SK-N-SH (cell line): Measurements from ENCODE around the gene MLF2. TPM values are rescaled to one million over a fixed set of nuclear protein-coding genes. Genes with fewer than 3 reads are reported as not detected.

ENCODE experiments used
- CTCF ChIA-PET: fragments of 300-600, 350-600 bp; formaldehyde crosslinking; extraction: SDS; loops from one replicate; lab custom pipeline; 2021; lab: Yijun Ruan, JAX
- POLR2A ChIA-PET: fragments of 350-600 bp; sonication (Branson Sonifier 250); formaldehyde crosslinking; extraction: SDS; loops from one replicate; lab custom pipeline; 2020; ENCODE audit warnings: antibody characterized with exemption, inconsistent platforms; lab: Yijun Ruan, JAX
- DNase-seq: peaks from one replicate; pipeline ENCODE4 v3.0.0; 2012
- H2AFZ ChIP-seq: fragments of 200-600 bp; sonication (generic); 2 replicates; pipeline ENCODE4 v1.8.1; 2016; ENCODE audit warnings: antibody characterized with exemption, mild to moderate bottlenecking, low read depth
- H3F3A ChIP-seq: fragments of 200-600 bp; sonication (generic); replicated peaks from 2 replicates; pipeline ENCODE3; 2016; ENCODE audit warnings: antibody characterized with exemption, mild to moderate bottlenecking; ENCODE audit not compliant: insufficient read depth
- H3K27ac ChIP-seq, 2 experiments: fragments of 200-500 bp in 1 of 2; fragments of 200-600 bp in 1 of 2; sonication (Bioruptor generic) in 1 of 2; sonication (generic), shearing (Covaris generic) in 1 of 2; 2 replicates each; pipeline versions ENCODE4 v1.5.1 to v1.6.1; 2014 to 2016; ENCODE audit warnings: low read depth in 2 of 2, inconsistent platforms in 1 of 2, low read length in 1 of 2, mild to moderate bottlenecking in 1 of 2, mixed read lengths in 1 of 2
- H3K27me3 ChIP-seq: fragments of 200-600 bp; sonication (generic), shearing (Covaris generic); 2 replicates; pipeline ENCODE4 v1.6.1; 2016; ENCODE audit warnings: mixed run types; ENCODE audit not compliant: insufficient read depth
- H3K36me3 ChIP-seq, 2 experiments: fragments of 200-500 bp in 1 of 2; fragments of 200-600 bp in 1 of 2; sonication (Bioruptor generic) in 1 of 2; sonication (generic) in 1 of 2; replicated peaks in 1 of 2; 2 replicates each; pipeline versions ENCODE3 to v1.5.1; 2014 to 2016; ENCODE audit warnings: low read length in 1 of 2, mild to moderate bottlenecking in 1 of 2; ENCODE audit not compliant: insufficient read depth in 2 of 2, control insufficient read depth in 1 of 2
- H3K4me1 ChIP-seq, 2 experiments: fragments of 200-500 bp in 1 of 2; fragments of 200-600 bp in 1 of 2; sonication (Bioruptor generic) in 1 of 2; sonication (generic), shearing (Covaris generic) in 1 of 2; 2 replicates each; pipeline versions ENCODE4 v1.5.1 to v1.6.1; 2014 to 2016; ENCODE audit warnings: low read depth in 1 of 2, low read length in 1 of 2, mixed run types in 1 of 2; ENCODE audit not compliant: insufficient read depth in 2 of 2, control insufficient read depth in 1 of 2
- H3K4me2 ChIP-seq: fragments of 200-600 bp; sonication (generic), shearing (Covaris generic); 2 replicates; pipeline ENCODE4 v1.6.1; 2017; ENCODE audit warnings: mixed run types
- H3K4me3 ChIP-seq, 2 experiments: fragments of 200-500 bp in 1 of 2; fragments of 200-600 bp in 1 of 2; sonication (Bioruptor generic) in 1 of 2; sonication (generic), shearing (Covaris generic) in 1 of 2; 2 replicates each; pipeline versions ENCODE4 v1.5.1 to v1.8.1; 2014 to 2016; ENCODE audit warnings: low read depth in 2 of 2, inconsistent platforms in 1 of 2, low read length in 1 of 2, mild to moderate bottlenecking in 1 of 2, mixed read lengths in 1 of 2, moderate library complexity in 1 of 2
- H3K79me2 ChIP-seq: fragments of 200-600 bp; sonication (generic); 2 replicates; pipeline ENCODE4 v1.8.1; 2017; ENCODE audit warnings: mild to moderate bottlenecking; ENCODE audit not compliant: insufficient read depth
- H3K9ac ChIP-seq: fragments of 200-600 bp; sonication (generic); 2 replicates; pipeline ENCODE4 v1.6.1; 2017; ENCODE audit warnings: mixed run types
- H3K9me2 ChIP-seq: fragments of 200-600 bp; sonication (generic); 2 replicates; pipeline ENCODE4 v1.6.1; 2017; ENCODE audit warnings: mixed run types
- H3K9me3 ChIP-seq: fragments of 200-600 bp; sonication (generic); 2 replicates; pipeline ENCODE4 v1.6.1; 2017; ENCODE audit warnings: mixed run types, mild to moderate bottlenecking, moderate library complexity
- H4K20me1 ChIP-seq: fragments of 200-600 bp; sonication (generic); 2 replicates; pipeline ENCODE4 v1.6.1; 2017; ENCODE audit warnings: mild to moderate bottlenecking, mixed run types; ENCODE audit not compliant: insufficient read depth
- CHD2 ChIP-seq: fragments of 150-350 bp; IDR thresholded peaks from 2 replicates; pipeline ENCODE4 v1.6.1; 2018; ENCODE audit warnings: low read length; ENCODE audit not compliant: partially characterized antibody
- EP300 ChIP-seq, 2 experiments: IDR thresholded peaks; 2 replicates each; pipeline versions ENCODE4 v1.4.0 to v1.6.1; 2012; ENCODE audit warnings: borderline replicate concordance in 1 of 2, low read depth in 1 of 2, low read length in 1 of 2
- EZH2phosphoT487 ChIP-seq: fragments of 200-600 bp; sonication (generic); IDR thresholded peaks from 2 replicates; pipeline ENCODE4 v1.6.1; 2017; ENCODE audit warnings: low read depth, mixed run types, mild to moderate bottlenecking, antibody characterized with exemption, moderate library complexity, borderline replicate concordance
- FOXM1 ChIP-seq: IDR thresholded peaks from 2 replicates; pipeline ENCODE4 v1.4.0; 2012; ENCODE audit warnings: low read depth, mild to moderate bottlenecking
- GABPA ChIP-seq: IDR thresholded peaks from 2 replicates; pipeline ENCODE4 v1.4.0; 2012; ENCODE audit warnings: low read depth, mild to moderate bottlenecking
- IRF3 ChIP-seq: fragments of 150-350 bp; IDR thresholded peaks from 2 replicates; pipeline ENCODE4 v1.6.1; 2016; ENCODE audit warnings: mild to moderate bottlenecking, low read depth, low read length
- JUND ChIP-seq: IDR thresholded peaks from 2 replicates; pipeline ENCODE4 v1.4.0; 2012
- MXI1 ChIP-seq: IDR thresholded peaks from 2 replicates; pipeline ENCODE4 v1.6.1; 2012; ENCODE audit warnings: mild to moderate bottlenecking, low read depth, low read length, improper control_type of control experiment
- NFIC ChIP-seq: IDR thresholded peaks from 2 replicates; pipeline ENCODE4 v1.4.0; 2012; ENCODE audit warnings: borderline replicate concordance
- RAD21 ChIP-seq: IDR thresholded peaks from 2 replicates; pipeline ENCODE4 v1.6.1; 2012; ENCODE audit warnings: mild to moderate bottlenecking, low read length
- REST ChIP-seq: IDR thresholded peaks from 2 replicates; pipeline ENCODE4 v1.6.1; 2012; ENCODE audit warnings: mild to moderate bottlenecking, low read depth, low read length, moderate library complexity
- RXRA ChIP-seq: IDR thresholded peaks from 2 replicates; pipeline ENCODE4 v1.4.0; 2012; ENCODE audit warnings: low read depth, mild to moderate bottlenecking, borderline replicate concordance
- SIN3A ChIP-seq: IDR thresholded peaks from 2 replicates; pipeline ENCODE4 v1.6.1; 2012; ENCODE audit warnings: low read depth, mild to moderate bottlenecking, low read length, moderate library complexity, borderline replicate concordance
- SMC3 ChIP-seq: IDR thresholded peaks from 2 replicates; pipeline ENCODE4 v1.6.1; 2012; ENCODE audit warnings: low read depth, low read length, improper control_type of control experiment
- TEAD4 ChIP-seq: IDR thresholded peaks from 2 replicates; pipeline ENCODE4 v1.4.0; 2012; ENCODE audit warnings: mild to moderate bottlenecking, borderline replicate concordance; ENCODE audit not compliant: insufficient read depth
- YY1 ChIP-seq: IDR thresholded peaks from 2 replicates; pipeline ENCODE4 v1.4.0; 2012; ENCODE audit warnings: low read depth, mild to moderate bottlenecking
- ZBTB33 ChIP-seq: IDR thresholded peaks from 2 replicates; pipeline ENCODE4 v1.4.0; 2012; ENCODE audit warnings: low read depth, borderline replicate concordance
- WGBS: methylation state at CpG from one replicate; pipeline ENCODE4 v1.1.6; 2017; ENCODE audit warnings: low lambda C conversion rate; 5-methylcytosine and 5-hydroxymethylcytosine counted together
- polyA plus RNA-seq, 3 experiments: library from polyadenylated mRNA; depleted of rRNA; stranded (reverse); fragments of >200 nt; gene quantifications; 2 replicates each; pipeline ENCODE4 v1.2.3, GENCODE V29; 2012
- TF ChIP-seq, protein P1 (sequence below): IDR thresholded peaks from 2 replicates; pipeline ENCODE4 v1.4.0; 2012; ENCODE audit warnings: low read depth, borderline replicate concordance
- TF ChIP-seq, protein P2 (sequence below): fragments of 200-600 bp; sonication (generic); IDR thresholded peaks from 2 replicates; pipeline ENCODE4 v1.6.1; 2017; ENCODE audit warnings: antibody characterized with exemption, mild to moderate bottlenecking, moderate library complexity

The MLF2 gene
- polyA plus RNA-seq, 1 of the 3 experiments (the other 2 are of a cell fraction) = 535 TPM

- H3F3A ChIP-seq = peaks cover 4% of the 10 kb centered on the region
- CTCF ChIA-PET = interaction anchor here (0.7 to 12.7 kb wide), 30 partner anchors 9 to 223 kb away, joined by 3 to 343 read pairs (median 15); partner anchors contain the start of genes CDCA3, COPS7A, GPR162 and LAG3
- peak overlapping the region; percentile 43 to 80 for H3K27ac ChIP-seq
- H3K27me3 ChIP-seq = no peaks in the 10 kb centered on the region
- POLR2A ChIA-PET = interaction anchor here (0.5 to 4.8 kb wide), 17 partner anchors 10 to 177 kb away, joined by 3 to 89 read pairs (median 10); partner anchors contain the start of genes COPS7A, GPR162, P3H3 and PTMS
- peaks cover 14 to 18% of the 10 kb centered on the region in 2 experiments for H3K4me1 ChIP-seq
- H3K9me3 ChIP-seq = no peaks in the 10 kb centered on the region
- 2% methylated on average over 5 of the region's 7 CpGs for WGBS
- H4K20me1 ChIP-seq = peaks cover 12% of the 10 kb centered on the region
- H3K4me2 ChIP-seq = peak overlapping the region; percentile 64; the same call in 1 of the 2 replicates
- H3K36me3 ChIP-seq = peaks cover 28 to 31% of the 10 kb centered on the region in 2 experiments
- DNase-seq = no peak
- H3K4me3 ChIP-seq = peak overlapping the region in 1 of 2 experiments; percentile 91; a peak in 1 of 4 replicates
- H2AFZ ChIP-seq = peak overlapping the region; percentile 41; the same call in 1 of the 2 replicates
- H3K9ac ChIP-seq = peak overlapping the region; percentile 17; the same call in 1 of the 2 replicates
- peaks cover 34% of the 10 kb centered on the region for H3K79me2 ChIP-seq
- no peaks in the 10 kb centered on the region for H3K9me2 ChIP-seq
- no peak for TF ChIP-seq TEAD4
- TF ChIP-seq SIN3A = peak; percentile 1; the same call in 1 of the 2 replicates
- no peak for TF ChIP-seq JUND
- no peak for TF ChIP-seq YY1
- peak; percentile 51; the same call in 1 of the 2 replicates for TF ChIP-seq MXI1
- TF ChIP-seq GABPA = no peak
- TF ChIP-seq CHD2 = no peak
- TF ChIP-seq RXRA = no peak
- no peak for TF ChIP-seq REST
- no peak for TF ChIP-seq EZH2phosphoT487
- TF ChIP-seq IRF3 = no peak
- peak; percentile 98 for TF ChIP-seq SMC3
- TF ChIP-seq ZBTB33 = no peak
- TF ChIP-seq, protein P1, sequence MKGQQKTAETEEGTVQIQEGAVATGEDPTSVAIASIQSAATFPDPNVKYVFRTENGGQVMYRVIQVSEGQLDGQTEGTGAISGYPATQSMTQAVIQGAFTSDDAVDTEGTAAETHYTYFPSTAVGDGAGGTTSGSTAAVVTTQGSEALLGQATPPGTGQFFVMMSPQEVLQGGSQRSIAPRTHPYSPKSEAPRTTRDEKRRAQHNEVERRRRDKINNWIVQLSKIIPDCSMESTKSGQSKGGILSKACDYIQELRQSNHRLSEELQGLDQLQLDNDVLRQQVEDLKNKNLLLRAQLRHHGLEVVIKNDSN = no peak
- TF ChIP-seq FOXM1 = no peak
- peak; percentile 99 for TF ChIP-seq RAD21
- TF ChIP-seq, protein P2, sequence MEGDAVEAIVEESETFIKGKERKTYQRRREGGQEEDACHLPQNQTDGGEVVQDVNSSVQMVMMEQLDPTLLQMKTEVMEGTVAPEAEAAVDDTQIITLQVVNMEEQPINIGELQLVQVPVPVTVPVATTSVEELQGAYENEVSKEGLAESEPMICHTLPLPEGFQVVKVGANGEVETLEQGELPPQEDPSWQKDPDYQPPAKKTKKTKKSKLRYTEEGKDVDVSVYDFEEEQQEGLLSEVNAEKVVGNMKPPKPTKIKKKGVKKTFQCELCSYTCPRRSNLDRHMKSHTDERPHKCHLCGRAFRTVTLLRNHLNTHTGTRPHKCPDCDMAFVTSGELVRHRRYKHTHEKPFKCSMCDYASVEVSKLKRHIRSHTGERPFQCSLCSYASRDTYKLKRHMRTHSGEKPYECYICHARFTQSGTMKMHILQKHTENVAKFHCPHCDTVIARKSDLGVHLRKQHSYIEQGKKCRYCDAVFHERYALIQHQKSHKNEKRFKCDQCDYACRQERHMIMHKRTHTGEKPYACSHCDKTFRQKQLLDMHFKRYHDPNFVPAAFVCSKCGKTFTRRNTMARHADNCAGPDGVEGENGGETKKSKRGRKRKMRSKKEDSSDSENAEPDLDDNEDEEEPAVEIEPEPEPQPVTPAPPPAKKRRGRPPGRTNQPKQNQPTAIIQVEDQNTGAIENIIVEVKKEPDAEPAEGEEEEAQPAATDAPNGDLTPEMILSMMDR = peak; percentile 97; the same call in 1 of the 2 replicates
- 0 out of 4 replicates have a peak, but pooled peaks of 1 of the 2 experiments have one; percentile 39 for TF ChIP-seq EP300 (IDR thresholded peaks at IDR 0.05; ENCODE audit: borderline replicate concordance in 1 of 2, low read depth in 1 of 2, low read length in 1 of 2)
- TF ChIP-seq NFIC = no peak
- TF ChIP-seq, all 33 proteins: peak for 6
Observed at GRCh38 chr12:6753772-6754356, 923 bp upstream of the MLF2 start.
